ENCODE results near the gene RPS27.
"Not testable (repeated sequence)": the region's sequence is repeated elsewhere in the genome, so short reads cannot be mapped to it uniquely, and the experiment has no call there.

Gene RPS27

GRCh38 chr1:153962088-153963029 lies 28.2 kb upstream of the RPS27 start:
- peak; percentile 71 to 74 for DNase-seq

GRCh38 chr1:153963030-153963849 lies 27.3 kb upstream of the RPS27 start, which contains the start of gene SLC39A1:
Gene SLC39A1 (minus strand): TSS chr1:153963537. CDS start chr1:153962715, 822 bp downstream.
- DNase-seq, result peak; percentile 95 to 98

- no peak for DNase-seq
These were observed 26.7 kb upstream of the RPS27 start for GRCh38 chr1:153963850-153964331.

- DNase-seq, result peak; percentile 94 to 95
These were observed 23.2 kb upstream of the RPS27 start, which contains the start of gene CREB3L4 for GRCh38 chr1:153967107-153967999. Gene CREB3L4 (plus strand): TSS chr1:153967902. CDS start chr1:153968526, 624 bp downstream.

GRCh38 chr1:153968000-153968363 lies 22.6 kb upstream of the RPS27 start:
- DNase-seq, result no peak

- no peak for DNase-seq
These were observed 22.2 kb upstream of the RPS27 start for GRCh38 chr1:153968408-153968807.

- no peak for DNase-seq
These were observed 21.6 kb upstream of the RPS27 start for GRCh38 chr1:153968972-153969371.

- no peak for DNase-seq
These were observed 20.2 kb upstream of the RPS27 start for GRCh38 chr1:153970346-153970745.

GRCh38 chr1:153973071-153973470 lies 17.5 kb upstream of the RPS27 start:
- DNase-seq, result no peak

- no peak for DNase-seq
These were observed 17.0 kb upstream of the RPS27 start for GRCh38 chr1:153973525-153973924.

GRCh38 chr1:153976819-153977249 lies 13.7 kb upstream of the RPS27 start:
- no peak for DNase-seq

GRCh38 chr1:153977250-153978240 lies 13.0 kb upstream of the RPS27 start, which contains the start of gene JTB:
Gene JTB (minus strand): TSS chr1:153977674. CDS start chr1:153977252, 422 bp downstream.
- DNase-seq, result peak; percentile 80 to 87

GRCh38 chr1:153978274-153978909 lies 12.2 kb upstream of the RPS27 start:
- DNase-seq, result no peak

- DNase-seq, result not testable (repeated sequence)
These were observed 11.5 kb upstream of the RPS27 start for GRCh38 chr1:153979091-153979490.

- DNase-seq, result not testable (repeated sequence)
These were observed 8.8 kb upstream of the RPS27 start for GRCh38 chr1:153981735-153982134.

GRCh38 chr1:153984123-153984894 lies 6.3 kb upstream of the RPS27 start:
- DNase-seq, result peak; percentile 37 to 44

- peak; percentile 85 to 92 for DNase-seq
These were observed 5.1 kb upstream of the RPS27 start for GRCh38 chr1:153985341-153985912.

- peak; percentile 75 to 86 for DNase-seq
These were observed 4.4 kb upstream of the RPS27 start, which contains the start of gene RAB13 for GRCh38 chr1:153985941-153986761. Gene RAB13 (minus strand): TSS chr1:153986339. CDS start chr1:153986236, 103 bp downstream.

Data from inflammatory macrophage treated with lipopolysaccharide for 1 hour (primary cell).